Dermis blood vessel endothelial cell (primary cell): Measurements from ENCODE around the gene NUMB. TPM values are rescaled to one million over a fixed set of nuclear protein-coding genes. Genes with fewer than 3 reads are reported as not detected.
A peak's percentile ranks its signal among the peaks of the same experiment; 100 is the strongest.

Source experiments
- DNase-seq: peaks from one replicate; pipeline ENCODE4 v3.0.0; 2010
- total RNA-seq: library from RNA; depleted of rRNA; stranded (reverse); fragments of >200 nt; gene quantifications from 2 replicates; pipeline ENCODE4 v1.2.3, GENCODE V29; 2014

Gene NUMB
- total RNA-seq, 1 donor from 2014 or later, result 46.3 TPM

DNA sequence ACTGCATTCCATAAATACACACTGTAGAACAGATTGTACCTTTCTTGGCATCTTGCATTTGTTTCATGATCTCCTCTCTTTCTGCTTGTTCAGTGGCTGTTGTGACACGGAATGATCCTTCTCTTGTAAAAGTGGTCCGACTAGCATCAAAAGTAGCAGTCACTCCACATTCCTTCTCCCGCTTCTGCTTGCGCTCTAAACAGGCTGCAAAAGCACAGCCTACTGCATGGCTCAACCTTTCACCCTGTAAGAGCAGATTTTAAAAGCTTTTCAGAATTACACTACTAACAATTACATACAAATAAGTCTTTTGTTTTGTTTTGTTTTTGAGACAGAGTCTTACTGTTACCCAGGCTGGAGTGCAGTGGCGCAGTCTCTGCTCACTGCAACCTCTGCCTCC, 171.3 kb downstream of the NUMB start:
- no peak for DNase-seq

DNA sequence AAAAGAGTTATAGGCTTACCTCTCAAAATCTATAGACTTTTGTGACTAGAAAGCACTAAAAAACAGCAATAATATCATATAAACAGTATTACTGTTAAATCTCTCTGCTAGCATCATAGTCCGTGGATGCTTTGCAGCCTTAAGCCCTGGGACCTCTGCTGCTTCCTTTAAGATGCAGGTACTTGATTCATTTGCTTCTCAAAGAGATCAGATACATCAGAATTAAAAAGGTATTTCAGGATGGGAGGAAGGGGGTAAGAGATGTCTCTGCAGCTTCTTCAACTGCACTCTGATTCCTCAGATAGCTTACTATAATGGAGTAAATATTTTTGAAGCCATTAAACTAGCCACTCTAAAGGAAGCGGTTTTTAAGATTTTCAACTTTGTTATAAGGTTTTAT, 171.7 kb downstream of the NUMB start:
- DNase-seq, result no peak

GRCh38 chr14:73285979-73286378, 172.4 kb downstream of the NUMB start:
- DNase-seq, result no peak

- DNase-seq, result peak; percentile 39
Observed at GRCh38 chr14:73283608-73284379, 174.6 kb downstream of the NUMB start.

GRCh38 chr14:73280903-73281302, 177.4 kb downstream of the NUMB start:
- DNase-seq, result no peak

DNA sequence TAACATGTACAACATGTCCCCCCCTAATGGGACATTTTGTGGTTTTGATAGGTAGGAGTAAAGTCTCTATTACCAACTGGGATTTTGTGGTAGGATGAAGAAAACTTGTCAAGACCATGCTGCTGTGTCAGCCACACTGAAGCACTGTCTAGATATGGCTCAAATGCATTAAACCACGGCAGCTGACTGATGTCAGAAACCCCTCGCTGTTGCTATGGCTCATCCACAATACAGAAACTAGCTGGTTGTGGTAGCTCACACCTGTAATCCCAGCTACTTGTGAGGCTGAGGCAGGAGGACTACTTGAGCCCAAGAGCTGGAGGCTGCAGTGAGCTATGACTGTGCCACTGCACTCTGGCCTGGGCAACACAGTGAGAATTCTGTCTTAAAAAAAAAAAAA, 181.0 kb downstream of the NUMB start:
- no peak for DNase-seq

- DNase-seq, result no peak
Observed at GRCh38 chr14:73276836-73277235, 181.5 kb downstream of the NUMB start.

DNA sequence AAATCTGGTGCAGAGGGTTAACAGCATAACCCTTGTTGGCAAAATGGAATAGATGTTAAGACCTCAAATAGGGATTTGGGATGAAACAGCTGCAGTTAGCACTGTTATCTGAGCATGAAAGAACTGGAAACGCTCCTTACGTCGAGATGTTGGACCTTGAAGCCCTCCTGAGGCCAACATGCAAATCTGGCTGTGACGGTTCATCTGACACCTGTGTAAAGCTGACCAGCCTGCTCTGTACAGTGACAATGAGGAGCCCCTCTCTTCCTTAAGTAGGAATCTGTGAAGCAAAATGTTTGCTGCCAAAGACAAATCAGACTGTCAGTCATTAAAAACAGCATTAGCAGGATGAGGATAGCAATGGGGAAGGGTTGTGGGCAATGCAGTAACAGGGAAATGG, 184.5 kb downstream of the NUMB start:
- no peak for DNase-seq

- DNase-seq, result no peak
Observed at GRCh38 chr14:73272393-73272792, 186.0 kb downstream of the NUMB start.

GRCh38 chr14:73269729-73270531, 188.4 kb downstream of the NUMB start:
- peak; percentile 58 for DNase-seq

DNA sequence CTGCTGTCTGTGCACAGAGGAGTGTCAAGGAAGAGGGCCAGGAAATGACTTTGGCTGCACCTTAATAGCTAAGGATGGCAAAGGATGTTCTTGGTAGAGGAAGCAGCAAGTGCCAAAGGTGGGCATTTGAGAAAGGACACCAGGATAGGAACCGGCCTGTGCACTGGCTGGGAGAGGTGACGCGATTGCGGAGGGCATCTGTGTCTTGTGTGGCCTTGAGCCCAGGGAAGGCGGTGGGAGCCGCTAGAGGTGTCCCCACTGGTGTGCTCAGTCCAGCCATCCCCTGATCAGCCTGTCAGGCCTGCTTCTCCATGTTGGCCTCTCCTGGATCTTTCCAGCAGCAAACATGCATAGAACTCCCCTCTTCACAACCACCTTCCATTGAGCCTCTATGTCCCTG, 190.9 kb downstream of the NUMB start:
- DNase-seq, result no peak

GRCh38 chr14:73266317-73266716, 192.0 kb downstream of the NUMB start:
- DNase-seq, result no peak

GRCh38 chr14:73265721-73266046, 192.7 kb downstream of the NUMB start:
- no peak for DNase-seq

DNA sequence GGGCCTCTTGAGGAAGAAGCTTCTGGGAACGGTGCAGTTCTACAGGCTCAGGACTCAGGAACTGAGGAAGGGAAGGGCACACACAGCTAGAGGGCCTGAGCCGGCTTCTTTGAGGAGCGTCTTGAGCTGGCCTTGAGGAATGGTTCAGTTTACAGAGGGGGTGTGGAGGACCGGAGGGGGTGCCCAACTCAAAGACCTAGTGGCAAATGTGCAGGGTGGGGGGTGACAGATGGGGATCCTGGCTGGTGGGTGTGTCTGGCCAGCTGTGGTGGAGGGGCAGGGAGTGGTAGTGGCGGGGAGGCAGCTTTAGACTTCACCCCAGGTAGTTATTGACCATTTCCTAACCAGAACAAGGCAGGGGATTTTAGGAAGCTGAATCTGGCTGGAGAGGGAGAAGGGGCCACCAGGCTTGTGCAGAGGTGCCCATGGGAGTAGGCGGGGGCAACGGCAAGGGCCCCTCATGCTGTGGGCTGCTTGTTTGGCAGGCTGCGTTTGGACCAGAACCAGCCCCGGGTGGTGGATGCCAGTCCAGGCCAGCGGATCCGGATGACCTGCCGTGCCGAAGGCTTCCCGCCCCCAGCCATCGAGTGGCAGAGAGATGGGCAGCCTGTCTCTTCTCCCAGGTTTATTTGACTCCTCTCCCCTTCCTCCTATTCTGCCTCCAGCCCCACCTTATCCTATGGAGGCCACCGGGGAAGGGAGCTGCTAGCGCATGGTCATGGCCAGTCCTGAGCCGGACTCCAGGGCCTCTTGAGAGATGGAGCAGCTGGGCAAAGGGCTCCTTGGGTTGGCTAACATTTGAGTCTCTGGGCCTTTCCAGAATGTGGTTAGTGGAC, 193.2 kb downstream of the NUMB start:
- DNase-seq, result no peak

DNA sequence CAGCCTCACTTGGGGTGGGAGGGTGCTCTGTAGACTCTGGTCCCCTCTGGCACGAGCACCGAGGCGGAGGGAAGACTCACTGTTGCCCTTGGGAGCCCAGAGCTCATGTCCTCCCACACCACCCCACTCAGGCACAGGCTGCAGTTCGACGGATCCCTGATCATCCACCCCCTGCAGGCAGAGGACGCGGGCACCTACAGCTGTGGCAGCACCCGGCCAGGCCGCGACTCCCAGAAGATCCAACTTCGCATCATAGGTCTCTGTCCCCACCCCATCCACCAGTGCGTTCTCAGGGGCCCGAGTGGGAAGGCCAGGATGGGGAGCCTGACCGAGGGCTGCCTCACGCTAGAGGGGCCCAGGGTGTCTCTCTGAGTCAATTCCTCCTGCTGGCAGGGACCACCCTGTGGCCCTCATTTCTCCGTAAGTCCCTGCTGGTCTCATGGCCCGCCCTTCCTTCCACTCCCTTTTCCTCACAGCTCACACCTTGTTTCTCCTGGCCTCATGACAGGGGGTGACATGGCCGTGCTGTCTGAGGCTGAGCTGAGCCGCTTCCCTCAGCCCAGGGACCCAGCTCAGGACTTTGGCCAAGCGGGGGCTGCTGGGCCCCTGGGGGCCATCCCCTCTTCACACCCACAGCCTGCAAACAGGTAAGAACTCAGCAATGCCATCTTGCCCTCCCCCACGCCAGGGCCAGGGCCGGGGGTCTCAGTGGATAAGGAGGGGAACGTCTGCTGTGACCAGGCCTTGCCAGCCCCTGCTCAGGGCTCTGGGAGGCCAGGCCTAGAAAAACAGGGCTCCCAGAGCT, 194.1 kb downstream of the NUMB start:
- DNase-seq, result no peak

DNA sequence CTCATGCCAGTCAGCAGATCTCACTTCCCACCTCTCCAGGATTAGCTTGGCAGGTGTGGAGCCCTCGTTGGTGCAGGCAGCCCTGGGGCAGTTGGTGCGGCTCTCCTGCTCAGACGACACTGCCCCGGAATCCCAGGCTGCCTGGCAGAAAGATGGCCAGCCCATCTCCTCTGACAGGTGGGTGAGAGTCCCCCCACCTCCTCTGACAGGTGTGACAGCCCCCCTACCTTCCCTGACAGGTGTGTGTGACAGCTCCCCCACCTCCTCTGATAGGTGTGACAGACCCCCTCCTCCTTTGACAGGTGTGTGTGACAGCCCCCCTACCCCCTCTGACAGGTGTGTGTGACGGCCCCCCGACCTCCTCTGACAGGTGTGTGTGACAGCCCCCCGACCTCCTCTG, 194.7 kb downstream of the NUMB start:
- no peak for DNase-seq

GRCh38 chr14:73262427-73263183, 195.7 kb downstream of the NUMB start:
- no peak for DNase-seq

DNA sequence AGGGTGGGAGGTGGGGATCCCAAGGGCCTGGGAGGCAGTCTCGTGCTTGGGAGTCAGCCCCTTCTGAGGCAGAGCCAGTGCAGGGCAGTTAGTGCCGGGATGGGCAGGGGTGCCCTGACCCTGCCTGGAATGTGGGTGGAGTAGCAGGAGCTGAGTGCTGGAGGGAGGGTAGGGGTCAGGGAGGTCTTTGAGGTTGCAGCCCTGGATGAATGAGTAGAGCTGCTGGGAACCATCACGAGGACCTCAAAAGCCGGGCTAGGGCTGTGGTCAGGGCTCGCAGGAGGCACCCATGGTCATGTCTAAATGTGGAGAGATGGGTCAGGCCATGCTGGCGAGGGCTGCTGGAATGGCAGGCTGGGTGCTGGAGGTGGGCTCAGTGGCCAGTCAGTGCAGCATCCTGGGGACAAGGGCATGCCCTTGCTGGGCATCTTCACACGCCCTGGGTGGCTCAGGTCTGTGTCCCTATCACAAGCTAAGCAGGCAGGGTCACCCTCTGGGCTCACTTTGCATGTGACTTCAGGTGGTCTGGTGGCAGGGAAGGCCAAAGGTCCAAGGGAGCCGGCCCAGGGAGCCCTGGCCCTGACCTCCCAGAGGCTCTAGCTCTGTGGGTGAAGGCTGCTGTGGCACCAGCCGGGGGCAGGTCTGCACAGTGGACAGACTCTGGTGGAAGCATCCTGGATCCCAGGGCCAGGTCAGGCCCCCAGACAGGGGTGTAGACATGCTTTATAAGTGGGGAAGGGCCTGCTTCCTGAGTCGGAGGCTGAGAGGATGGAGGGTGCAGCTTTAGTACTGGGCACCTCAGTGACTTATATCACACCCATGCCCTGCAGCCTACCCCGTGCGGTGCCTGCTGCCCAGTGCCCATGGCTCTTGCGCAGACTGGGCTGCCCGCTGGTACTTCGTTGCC, 196.6 kb downstream of the NUMB start:
- DNase-seq, result no peak

GRCh38 chr14:73261075-73261474, 197.3 kb downstream of the NUMB start:
- no peak for DNase-seq

DNA sequence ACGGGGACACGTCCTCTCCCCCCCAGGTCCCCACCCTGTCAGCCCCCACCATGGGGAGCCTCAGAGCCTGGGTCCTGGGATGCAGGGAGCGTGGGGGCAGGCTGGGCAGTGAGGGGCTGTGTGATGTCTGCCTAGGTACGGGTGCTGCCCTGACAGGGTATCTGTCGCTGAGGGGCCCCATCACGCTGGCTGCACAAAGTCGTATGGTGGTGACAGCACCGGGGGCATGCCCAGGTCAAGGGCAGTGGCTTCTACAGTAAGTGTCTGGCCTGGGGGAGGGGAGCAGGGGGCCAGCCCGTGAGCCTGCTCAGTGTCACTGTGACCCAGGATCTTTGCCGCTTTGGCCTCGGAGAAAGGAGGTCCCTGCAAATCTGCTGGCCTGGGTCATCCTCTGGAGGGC, 197.8 kb downstream of the NUMB start:
- no peak for DNase-seq

GRCh38 chr14:73259837-73260236, 198.5 kb downstream of the NUMB start:
- no peak for DNase-seq
